A549 (cell line): ENCODE results near the gene RIMOC1. TPM values are rescaled to one million over a fixed set of nuclear protein-coding genes. Genes with fewer than 3 reads are reported as not detected.

ENCODE experiments used
- ATAC-seq, 2 experiments: fragments of 200-7000 bp in 1 of 2; fragments of >200 bp in 1 of 2; cut with Nextera tagmentation in 1 of 2; cut with Tn5 transposase in 1 of 2; 3 replicates each; pipeline versions ENCODE4 v1.8.0 to v1.9.1; 2018 to 2020; ENCODE audit warnings: mild to moderate bottlenecking in 1 of 2, moderate library complexity in 1 of 2
- CTCF ChIA-PET: fragments of 300-600 bp; sonication (Branson Sonifier 250); formaldehyde crosslinking; extraction: SDS; loops from one replicate; lab custom pipeline; 2021; ENCODE audit warnings: antibody characterized with exemption, inconsistent platforms; lab: Yijun Ruan, JAX
- POLR2A ChIA-PET: fragments of 350-600 bp; formaldehyde crosslinking; extraction: SDS; loops from one replicate; lab custom pipeline; 2021; ENCODE audit warnings: antibody characterized with exemption, inconsistent platforms; lab: Yijun Ruan, JAX
- DNase-seq, 2 experiments: peaks; one replicate each; pipeline versions ENCODE4 v3.0.0 to v3.0.0-alpha.2; 2011 to 2016; ENCODE audit warnings: low read depth in 1 of 2, low spot score in 1 of 2
- FAIRE-seq: peaks from 2 replicates; lab custom pipeline; 2011; peaks lifted over from hg19 to GRCh38; lab: Jason Lieb, UNC
- H3K27ac ChIP-seq, 2 experiments: fragments of >200 bp; sonication (Bioruptor Twin); formaldehyde crosslinking; 3 replicates each; pipeline ENCODE4 v1.5.1; 2016 to 2017
- H3K4me1 ChIP-seq: fragments of >200 bp; sonication (Bioruptor Twin); formaldehyde crosslinking; 3 replicates; pipeline ENCODE4 v1.6.1; 2016
- H3K4me2 ChIP-seq: fragments of >200 bp; sonication (Bioruptor Twin); formaldehyde crosslinking; 3 replicates; pipeline ENCODE4 v1.6.1; 2016
- H3K4me3 ChIP-seq: fragments of >200 bp; sonication (Bioruptor Twin); formaldehyde crosslinking; 3 replicates; pipeline ENCODE4 v1.5.1; 2016
- H3K9me3 ChIP-seq: fragments of >200 bp; sonication (Bioruptor Twin); formaldehyde crosslinking; 3 replicates; pipeline ENCODE4 v1.6.1; 2016
- CEBPB ChIP-seq, 2 experiments: fragments of >200 bp in 1 of 2; sonication (Bioruptor Twin) in 1 of 2; formaldehyde crosslinking in 1 of 2; IDR thresholded peaks; 2 replicates each; pipeline ENCODE4 v1.6.1; 2012 to 2016
- CHD2 ChIP-seq: fragments of 150-350 bp; IDR thresholded peaks from 2 replicates; pipeline ENCODE4 v1.6.1; 2014; ENCODE audit warnings: low read length; ENCODE audit not compliant: partially characterized antibody
- EHMT2 ChIP-seq: fragments of 200-600 bp; sonication (generic); IDR thresholded peaks from 2 replicates; pipeline ENCODE4 v1.6.1; 2016; ENCODE audit warnings: antibody characterized with exemption, low read depth, mild to moderate bottlenecking, moderate library complexity
- ESRRA ChIP-seq: fragments of 150-350 bp; IDR thresholded peaks from 2 replicates; pipeline ENCODE4 v1.6.1; 2014; ENCODE audit warnings: mild to moderate bottlenecking, low read length, borderline replicate concordance
- FOSB ChIP-seq: fragments of 250-450 bp; sonication (Bioruptor Pico); IDR thresholded peaks from 2 replicates; pipeline ENCODE4 v1.5.0; 2020; ENCODE audit warnings: mild to moderate bottlenecking, moderate library complexity
- FOSL2 ChIP-seq, 2 experiments: fragments of 450-650 bp in 1 of 2; fragments of >200 bp in 1 of 2; sonication (Bioruptor Twin) in 1 of 2; formaldehyde crosslinking; IDR thresholded peaks; 2 replicates each; pipeline versions ENCODE4 v1.5.0 to v1.6.1; 2016 to 2020; ENCODE audit warnings: mild to moderate bottlenecking in 1 of 2, moderate library complexity in 1 of 2
- FOXS1 ChIP-seq: fragments of 250-450 bp; sonication (Bioruptor Pico); IDR thresholded peaks from 2 replicates; pipeline ENCODE4 v1.5.0; 2020; ENCODE audit warnings: mild to moderate bottlenecking, moderate library complexity
- HOXB5 ChIP-seq: fragments of 250-450 bp; sonication (Bioruptor Pico); IDR thresholded peaks from 2 replicates; pipeline ENCODE4 v1.5.0; 2020; ENCODE audit warnings: mild to moderate bottlenecking, moderate library complexity
- JUNB ChIP-seq: fragments of >200 bp; sonication (Bioruptor Twin); formaldehyde crosslinking; IDR thresholded peaks from 2 replicates; pipeline ENCODE4 v1.6.1; 2016
- MAFK ChIP-seq: fragments of 450-650 bp; IDR thresholded peaks from 2 replicates; pipeline ENCODE4 v1.6.1; 2014; ENCODE audit not compliant: partially characterized antibody
- MAZ ChIP-seq: fragments of 150-350 bp; IDR thresholded peaks from 2 replicates; pipeline ENCODE4 v1.6.1; 2014; ENCODE audit warnings: antibody characterized with exemption, low read depth, low read length, borderline replicate concordance
- MYC ChIP-seq: IDR thresholded peaks from 2 replicates; pipeline ENCODE4 v1.6.1; 2012; ENCODE audit warnings: mild to moderate bottlenecking, inconsistent platforms, low read length, improper control_type of control experiment, borderline replicate concordance
- NR3C1 ChIP-seq: fragments of >200 bp; sonication (Bioruptor Twin); formaldehyde crosslinking; IDR thresholded peaks from 3 replicates; pipeline ENCODE4 v1.6.1; 2017
- POLR2A ChIP-seq: IDR thresholded peaks from 2 replicates; pipeline ENCODE4 v1.6.1; 2012; ENCODE audit warnings: mild to moderate bottlenecking, low read length
- RAD21 ChIP-seq, 2 experiments: fragments of >200 bp in 1 of 2; sonication (Bioruptor Twin) in 1 of 2; formaldehyde crosslinking in 1 of 2; IDR thresholded peaks in 1 of 2; conservative IDR thresholded peaks in 1 of 2; 2 replicates in 1 of 2; 3 replicates in 1 of 2; pipeline ENCODE4 v1.6.1; 2012 to 2018; ENCODE audit warnings: inconsistent platforms in 1 of 2
- RFX5 ChIP-seq: fragments of 450-650 bp; IDR thresholded peaks from 2 replicates; pipeline ENCODE4 v1.7.1; 2014; ENCODE audit warnings: antibody characterized with exemption, mild to moderate bottlenecking, moderate library complexity
- TP53 ChIP-seq: fragments of 250-450 bp; sonication (Bioruptor Pico); IDR thresholded peaks from 2 replicates; pipeline ENCODE4 v1.5.0; 2021; ENCODE audit warnings: mild to moderate bottlenecking, moderate library complexity
- ZSCAN20 ChIP-seq: fragments of 250-450 bp; sonication (Bioruptor Pico); IDR thresholded peaks from 2 replicates; pipeline ENCODE4 v1.8.0; 2022; ENCODE audit warnings: mild to moderate bottlenecking, moderate library complexity
- WGBS: methylation state at CpG from one replicate; pipeline ENCODE4 v1.1.6; 2017; ENCODE audit errors: missing lambda C conversion rate; 5-methylcytosine and 5-hydroxymethylcytosine counted together
- polyA plus RNA-seq, 4 experiments: library from polyadenylated mRNA; depleted of rRNA in 3 of 4; stranded (reverse); fragments of >200 nt; fragmentation: RNase III in 1 of 4; extraction: RNeasy Plus Mini Kit Qiagen cat#74134 plus additional on column Dnase treatment in 1 of 4; gene quantifications; 2 replicates in 3 of 4; 3 replicates in 1 of 4; pipeline ENCODE4 v1.2.3, GENCODE V29; 2011 to 2017
- TF ChIP-seq, protein P1 (sequence below): fragments of >200 bp; sonication (Bioruptor Twin); formaldehyde crosslinking; IDR thresholded peaks from 3 replicates; pipeline ENCODE4 v1.6.1; 2016
- TF ChIP-seq, protein P2 (sequence below): fragments of >200 bp; sonication (Bioruptor Twin); formaldehyde crosslinking; IDR thresholded peaks from 2 replicates; pipeline ENCODE4 v1.6.1; 2016
- TF ChIP-seq, protein P3 (sequence below): IDR thresholded peaks from 2 replicates; pipeline ENCODE4 v1.6.1; 2012; ENCODE audit warnings: low read depth, borderline replicate concordance
- TF ChIP-seq, protein P4 (sequence below): fragments of 150-350 bp; IDR thresholded peaks from 2 replicates; pipeline ENCODE4 v1.6.1; 2014; ENCODE audit warnings: low read depth, mild to moderate bottlenecking, low read length
- TF ChIP-seq, protein P5 (sequence below): fragments of >200 bp; sonication (Bioruptor Twin); formaldehyde crosslinking; IDR thresholded peaks from 3 replicates; pipeline ENCODE4 v1.5.1; 2016
- TF ChIP-seq, protein P6 (sequence below): fragments of 200-600 bp; sonication (generic); IDR thresholded peaks from 2 replicates; pipeline ENCODE4 v1.6.1; 2016; ENCODE audit warnings: antibody characterized with exemption, mild to moderate bottlenecking, moderate library complexity

RIMOC1 gene
- polyA plus RNA-seq, 2 of the 4 experiments (the other 2 are of a cell fraction), result 14.5 to 38.4 TPM

DNA sequence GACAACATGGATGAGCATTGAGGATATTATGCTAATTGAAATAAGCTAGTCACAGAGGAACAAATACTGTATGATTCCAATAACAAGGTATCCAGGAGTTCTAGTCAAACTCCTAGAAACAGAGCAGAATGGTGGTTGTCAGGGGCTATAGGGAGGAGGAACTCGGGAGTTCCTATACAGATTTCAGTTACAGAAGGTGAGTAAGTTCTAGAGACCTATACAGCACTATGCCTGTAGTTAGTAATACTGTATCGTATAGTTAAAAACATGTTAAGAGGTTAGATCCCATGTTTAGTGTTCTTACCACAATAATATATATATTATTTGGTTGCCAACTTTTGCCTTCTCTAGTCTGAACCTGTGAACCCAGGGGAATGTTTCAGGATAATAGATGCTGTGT, 26.0 kb upstream of the RIMOC1 start:
- no peak overlapping the region for H3K4me3 ChIP-seq
- no peaks in the 10 kb centered on the region for H3K9me3 ChIP-seq
- 42% methylated on average over 2 of the region's 2 CpGs for WGBS
- CTCF ChIA-PET, result no interaction called here
- POLR2A ChIA-PET, result no interaction called here
- H3K4me2 ChIP-seq, result no peak overlapping the region
- H3K27ac ChIP-seq, result no peak overlapping the region
- no peak for TF ChIP-seq RFX5
- TF ChIP-seq, protein P1, sequence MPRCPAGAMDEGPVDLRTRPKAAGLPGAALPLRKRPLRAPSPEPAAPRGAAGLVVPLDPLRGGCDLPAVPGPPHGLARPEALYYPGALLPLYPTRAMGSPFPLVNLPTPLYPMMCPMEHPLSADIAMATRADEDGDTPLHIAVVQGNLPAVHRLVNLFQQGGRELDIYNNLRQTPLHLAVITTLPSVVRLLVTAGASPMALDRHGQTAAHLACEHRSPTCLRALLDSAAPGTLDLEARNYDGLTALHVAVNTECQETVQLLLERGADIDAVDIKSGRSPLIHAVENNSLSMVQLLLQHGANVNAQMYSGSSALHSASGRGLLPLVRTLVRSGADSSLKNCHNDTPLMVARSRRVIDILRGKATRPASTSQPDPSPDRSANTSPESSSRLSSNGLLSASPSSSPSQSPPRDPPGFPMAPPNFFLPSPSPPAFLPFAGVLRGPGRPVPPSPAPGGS, result no peak
- no peak for TF ChIP-seq HOXB5 (CRISPR knock-in tag)
- DNase-seq (no peak), ATAC-seq (no peak), FAIRE-seq (no peak)
- H3K4me1 ChIP-seq, result no peaks in the 10 kb centered on the region

DNA sequence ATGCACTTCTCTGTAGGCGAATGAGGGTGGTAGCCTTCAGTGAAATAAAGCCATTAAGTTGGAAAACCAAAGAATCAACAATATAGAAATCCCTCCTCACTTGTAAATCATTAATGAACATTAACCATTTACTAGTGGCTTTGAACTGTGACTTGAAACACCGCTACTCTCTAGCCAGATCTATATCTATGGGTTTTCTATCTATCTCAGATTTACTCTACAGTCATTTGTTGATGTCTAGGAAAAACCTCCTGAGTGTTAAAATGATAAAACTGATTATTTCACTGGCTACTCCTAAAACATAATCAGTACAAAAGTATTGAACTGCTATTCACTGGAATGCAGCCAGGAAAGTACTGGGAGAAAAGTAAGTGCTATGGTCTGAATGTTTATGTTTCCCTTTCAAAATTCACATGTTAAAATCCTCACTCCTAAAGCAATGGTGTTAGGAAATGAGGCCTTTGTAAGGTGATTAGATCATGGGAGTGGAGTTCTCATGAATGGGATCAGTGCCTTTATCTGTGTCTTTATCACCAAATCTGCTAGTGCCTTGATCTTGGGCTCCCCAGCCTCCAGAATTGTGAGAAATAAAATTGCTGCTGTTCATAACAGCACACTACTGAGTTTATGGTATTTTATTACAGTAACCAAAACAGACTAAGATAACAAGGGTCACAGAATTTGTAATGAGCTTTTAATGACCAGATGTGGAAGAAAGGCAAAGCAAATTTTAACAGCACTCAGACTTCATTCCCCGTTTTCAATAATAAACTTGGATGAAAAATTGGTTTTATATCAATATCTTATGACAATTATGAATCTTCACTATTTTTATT, 25.3 kb upstream of the RIMOC1 start:
- no peak overlapping the region for H3K4me2 ChIP-seq
- no peak overlapping the region for H3K27ac ChIP-seq
- H3K9me3 ChIP-seq, result no peaks in the 10 kb centered on the region
- no peak for ATAC-seq
- CTCF ChIA-PET, result no interaction called here
- no peak for FAIRE-seq
- POLR2A ChIA-PET, result no interaction called here
- H3K4me1 ChIP-seq, result no peaks in the 10 kb centered on the region
- H3K4me3 ChIP-seq, result no peak overlapping the region
- WGBS, result 4% methylated on average over 3 of the region's 3 CpGs
- no peak for TF ChIP-seq NR3C1
- no peak for TF ChIP-seq FOSL2 (IDR thresholded peaks at IDR 0.05)
- TF ChIP-seq FOSL2 (CRISPR knock-in tag; IDR thresholded peaks at IDR 0.05), result no peak
- no peak for TF ChIP-seq CEBPB (IDR thresholded peaks at IDR 0.05)
- no peak for TF ChIP-seq FOXS1 (CRISPR knock-in tag)
- TF ChIP-seq, protein P2, sequence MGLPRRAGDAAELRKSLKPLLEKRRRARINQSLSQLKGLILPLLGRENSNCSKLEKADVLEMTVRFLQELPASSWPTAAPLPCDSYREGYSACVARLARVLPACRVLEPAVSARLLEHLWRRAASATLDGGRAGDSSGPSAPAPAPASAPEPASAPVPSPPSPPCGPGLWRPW, result no peak
- TF ChIP-seq TP53 (CRISPR knock-in tag), result no peak
- no peak for TF ChIP-seq EHMT2
- no peak for TF ChIP-seq HOXB5 (CRISPR knock-in tag)
- no peak for DNase-seq

DNA sequence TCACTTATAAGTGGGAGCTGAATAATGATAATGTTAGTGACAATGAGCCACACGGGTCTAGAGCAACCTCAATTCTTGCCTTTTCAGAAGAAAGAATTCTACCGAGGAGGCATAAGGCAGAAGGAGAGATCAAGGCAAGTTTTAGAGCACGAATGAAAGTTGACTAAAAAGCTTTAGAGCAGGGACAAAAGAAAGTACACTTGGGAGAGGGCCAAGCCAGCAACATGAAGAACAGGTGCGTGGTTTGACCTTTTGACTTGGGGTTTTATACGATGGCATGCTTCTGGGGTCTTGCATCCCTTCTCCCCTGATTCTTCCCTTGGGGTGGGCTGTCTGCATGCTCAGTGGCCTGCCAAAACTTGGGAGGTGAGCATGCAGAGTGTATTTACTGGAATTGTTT, 21.4 kb upstream of the RIMOC1 start:
- ATAC-seq (no peak), FAIRE-seq (no peak), DNase-seq (no peak)
- Histone ChIP-seq H3K4me1 (0 out of 3 replicates have a peak, but pooled peaks cover 4% of the 10 kb centered on the region), H3K4me3 (no peak overlapping the region), H3K9me3 (no peaks in the 10 kb centered on the region), H3K4me2 (no peak overlapping the region), H3K27ac (no peak overlapping the region)
- ChIA-PET CTCF (no interaction called here), POLR2A (no interaction called here)
- TF ChIP-seq JUNB (no peak), HOXB5 (CRISPR knock-in tag) (no peak), ZSCAN20 (CRISPR knock-in tag) (no peak), POLR2A (no peak), NR3C1 (no peak), RAD21 (conservative IDR thresholded peaks at IDR 0.05 in 1 of 2, IDR thresholded peaks at IDR 0.05 in 1 of 2) (no peak), MAZ (no peak), FOSB (CRISPR knock-in tag) (no peak), FOXS1 (CRISPR knock-in tag) (no peak), ESRRA (no peak), MYC (no peak), MAFK (no peak), CHD2 (no peak)
- TF ChIP-seq, protein P3, sequence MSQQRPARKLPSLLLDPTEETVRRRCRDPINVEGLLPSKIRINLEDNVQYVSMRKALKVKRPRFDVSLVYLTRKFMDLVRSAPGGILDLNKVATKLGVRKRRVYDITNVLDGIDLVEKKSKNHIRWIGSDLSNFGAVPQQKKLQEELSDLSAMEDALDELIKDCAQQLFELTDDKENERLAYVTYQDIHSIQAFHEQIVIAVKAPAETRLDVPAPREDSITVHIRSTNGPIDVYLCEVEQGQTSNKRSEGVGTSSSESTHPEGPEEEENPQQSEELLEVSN, result no peak
- TF ChIP-seq, protein P4, sequence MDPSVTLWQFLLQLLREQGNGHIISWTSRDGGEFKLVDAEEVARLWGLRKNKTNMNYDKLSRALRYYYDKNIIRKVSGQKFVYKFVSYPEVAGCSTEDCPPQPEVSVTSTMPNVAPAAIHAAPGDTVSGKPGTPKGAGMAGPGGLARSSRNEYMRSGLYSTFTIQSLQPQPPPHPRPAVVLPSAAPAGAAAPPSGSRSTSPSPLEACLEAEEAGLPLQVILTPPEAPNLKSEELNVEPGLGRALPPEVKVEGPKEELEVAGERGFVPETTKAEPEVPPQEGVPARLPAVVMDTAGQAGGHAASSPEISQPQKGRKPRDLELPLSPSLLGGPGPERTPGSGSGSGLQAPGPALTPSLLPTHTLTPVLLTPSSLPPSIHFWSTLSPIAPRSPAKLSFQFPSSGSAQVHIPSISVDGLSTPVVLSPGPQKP, result no peak
- TF ChIP-seq, protein P5, sequence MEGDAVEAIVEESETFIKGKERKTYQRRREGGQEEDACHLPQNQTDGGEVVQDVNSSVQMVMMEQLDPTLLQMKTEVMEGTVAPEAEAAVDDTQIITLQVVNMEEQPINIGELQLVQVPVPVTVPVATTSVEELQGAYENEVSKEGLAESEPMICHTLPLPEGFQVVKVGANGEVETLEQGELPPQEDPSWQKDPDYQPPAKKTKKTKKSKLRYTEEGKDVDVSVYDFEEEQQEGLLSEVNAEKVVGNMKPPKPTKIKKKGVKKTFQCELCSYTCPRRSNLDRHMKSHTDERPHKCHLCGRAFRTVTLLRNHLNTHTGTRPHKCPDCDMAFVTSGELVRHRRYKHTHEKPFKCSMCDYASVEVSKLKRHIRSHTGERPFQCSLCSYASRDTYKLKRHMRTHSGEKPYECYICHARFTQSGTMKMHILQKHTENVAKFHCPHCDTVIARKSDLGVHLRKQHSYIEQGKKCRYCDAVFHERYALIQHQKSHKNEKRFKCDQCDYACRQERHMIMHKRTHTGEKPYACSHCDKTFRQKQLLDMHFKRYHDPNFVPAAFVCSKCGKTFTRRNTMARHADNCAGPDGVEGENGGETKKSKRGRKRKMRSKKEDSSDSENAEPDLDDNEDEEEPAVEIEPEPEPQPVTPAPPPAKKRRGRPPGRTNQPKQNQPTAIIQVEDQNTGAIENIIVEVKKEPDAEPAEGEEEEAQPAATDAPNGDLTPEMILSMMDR, result no peak
- TF ChIP-seq, protein P6, sequence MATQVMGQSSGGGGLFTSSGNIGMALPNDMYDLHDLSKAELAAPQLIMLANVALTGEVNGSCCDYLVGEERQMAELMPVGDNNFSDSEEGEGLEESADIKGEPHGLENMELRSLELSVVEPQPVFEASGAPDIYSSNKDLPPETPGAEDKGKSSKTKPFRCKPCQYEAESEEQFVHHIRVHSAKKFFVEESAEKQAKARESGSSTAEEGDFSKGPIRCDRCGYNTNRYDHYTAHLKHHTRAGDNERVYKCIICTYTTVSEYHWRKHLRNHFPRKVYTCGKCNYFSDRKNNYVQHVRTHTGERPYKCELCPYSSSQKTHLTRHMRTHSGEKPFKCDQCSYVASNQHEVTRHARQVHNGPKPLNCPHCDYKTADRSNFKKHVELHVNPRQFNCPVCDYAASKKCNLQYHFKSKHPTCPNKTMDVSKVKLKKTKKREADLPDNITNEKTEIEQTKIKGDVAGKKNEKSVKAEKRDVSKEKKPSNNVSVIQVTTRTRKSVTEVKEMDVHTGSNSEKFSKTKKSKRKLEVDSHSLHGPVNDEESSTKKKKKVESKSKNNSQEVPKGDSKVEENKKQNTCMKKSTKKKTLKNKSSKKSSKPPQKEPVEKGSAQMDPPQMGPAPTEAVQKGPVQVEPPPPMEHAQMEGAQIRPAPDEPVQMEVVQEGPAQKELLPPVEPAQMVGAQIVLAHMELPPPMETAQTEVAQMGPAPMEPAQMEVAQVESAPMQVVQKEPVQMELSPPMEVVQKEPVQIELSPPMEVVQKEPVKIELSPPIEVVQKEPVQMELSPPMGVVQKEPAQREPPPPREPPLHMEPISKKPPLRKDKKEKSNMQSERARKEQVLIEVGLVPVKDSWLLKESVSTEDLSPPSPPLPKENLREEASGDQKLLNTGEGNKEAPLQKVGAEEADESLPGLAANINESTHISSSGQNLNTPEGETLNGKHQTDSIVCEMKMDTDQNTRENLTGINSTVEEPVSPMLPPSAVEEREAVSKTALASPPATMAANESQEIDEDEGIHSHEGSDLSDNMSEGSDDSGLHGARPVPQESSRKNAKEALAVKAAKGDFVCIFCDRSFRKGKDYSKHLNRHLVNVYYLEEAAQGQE, result no peak
- 28% methylated on average over 5 of the region's 5 CpGs for WGBS
